ENCODE data around the gene RASA3. TPM values are rescaled to one million over a fixed set of nuclear protein-coding genes. Genes with fewer than 3 reads are reported as not detected.

Gene RASA3
- total RNA-seq, 2 experiments from 2014 or later: 3.6 to 17.9 TPM

GRCh38 chr13:114055766-114056165, 76.7 kb downstream of the RASA3 start:
- Histone ChIP-seq H3K4me3 (ENCODE audit: low read depth, low read length, poor library complexity, severe bottlenecking) (no peak overlapping the region), H3K4me2 (ENCODE audit: low read length) (no peak overlapping the region), H3K9me2 (ENCODE audit: insufficient read depth, low read length) (no peaks in the 10 kb centered on the region), H4K20me1 (ENCODE audit: insufficient read depth, low read length) (no peaks in the 10 kb centered on the region), H2AFZ (ENCODE audit: low read length) (no peak overlapping the region), H3K36me3 (ENCODE audit: insufficient read depth, low read length) (no peaks in the 10 kb centered on the region), H3K79me2 (ENCODE audit: insufficient read depth, low read depth, low read length) (no peaks in the 10 kb centered on the region), H3K4me1 (ENCODE audit: insufficient read depth, low read length, poor library complexity, severe bottlenecking) (peaks cover 9% of the 10 kb centered on the region), H3K27ac (ENCODE audit: low read depth, low read length, poor library complexity, severe bottlenecking) (no peak overlapping the region), H3K9me3 (ENCODE audit: low read length) (no peaks in the 10 kb centered on the region)
- intact Hi-C loops (cut with micrococcal nuclease; ENCODE audit: unreplicated experiment): no loop called here
- POLR2A ChIA-PET: no interaction called here
- CTCF ChIA-PET (ENCODE audit: unreplicated experiment): no interaction called here
- BruUV-seq (replicated peaks): no TSS peak
- TF ChIP-seq EZH2phosphoT487 (IDR thresholded peaks at IDR 0.05; ENCODE audit: borderline replicate concordance, low read depth, low read length) (no peak), CTCF (conservative IDR thresholded peaks at IDR 0.05; ENCODE audit: low read length) (no peak)
- DNase-seq (ENCODE audit: low spot score): no peak

- Histone ChIP-seq H4K20me1 (ENCODE audit: insufficient read depth, low read length) (no peaks in the 10 kb centered on the region), H3K4me1 (ENCODE audit: insufficient read depth, low read length, poor library complexity, severe bottlenecking) (peaks cover 9% of the 10 kb centered on the region), H3K9me3 (ENCODE audit: low read length) (no peaks in the 10 kb centered on the region), H3K27ac (ENCODE audit: low read depth, low read length, poor library complexity, severe bottlenecking) (no peak overlapping the region), H3K9me2 (ENCODE audit: insufficient read depth, low read length) (no peaks in the 10 kb centered on the region), H3K79me2 (ENCODE audit: insufficient read depth, low read depth, low read length) (no peaks in the 10 kb centered on the region), H3K4me3 (ENCODE audit: low read depth, low read length, poor library complexity, severe bottlenecking) (no peak overlapping the region), H2AFZ (ENCODE audit: low read length) (no peak overlapping the region), H3K4me2 (ENCODE audit: low read length) (no peak overlapping the region), H3K36me3 (ENCODE audit: insufficient read depth, low read length) (no peaks in the 10 kb centered on the region)
- ChIA-PET CTCF (ENCODE audit: unreplicated experiment) (no interaction called here), POLR2A (no interaction called here)
- intact Hi-C loops (cut with micrococcal nuclease; ENCODE audit: unreplicated experiment): no loop called here
- no peak for DNase-seq (ENCODE audit: low spot score)
- no peak for TF ChIP-seq CTCF (conservative IDR thresholded peaks at IDR 0.05; ENCODE audit: low read length)
- TF ChIP-seq EZH2phosphoT487 (IDR thresholded peaks at IDR 0.05; ENCODE audit: borderline replicate concordance, low read depth, low read length): no peak
- BruUV-seq (replicated peaks): no TSS peak
Measured at GRCh38 chr13:114054830-114055439, 77.5 kb downstream of the RASA3 start.

- H3K9me3 ChIP-seq (ENCODE audit: low read length): no peaks in the 10 kb centered on the region
- no peaks in the 10 kb centered on the region for H3K79me2 ChIP-seq (ENCODE audit: insufficient read depth, low read depth, low read length)
- no peaks in the 10 kb centered on the region for H3K36me3 ChIP-seq (ENCODE audit: insufficient read depth, low read length)
- ChIA-PET POLR2A (no interaction called here), CTCF (ENCODE audit: unreplicated experiment) (no interaction called here)
- no peak overlapping the region for H3K27ac ChIP-seq (ENCODE audit: low read depth, low read length, poor library complexity, severe bottlenecking)
- intact Hi-C loops (cut with micrococcal nuclease; ENCODE audit: unreplicated experiment): no loop called here
- H2AFZ ChIP-seq (ENCODE audit: low read length): no peak overlapping the region
- H4K20me1 ChIP-seq (ENCODE audit: insufficient read depth, low read length): no peaks in the 10 kb centered on the region
- no peaks in the 10 kb centered on the region for H3K9me2 ChIP-seq (ENCODE audit: insufficient read depth, low read length)
- no peak for DNase-seq (ENCODE audit: low spot score)
- no peak overlapping the region for H3K4me3 ChIP-seq (ENCODE audit: low read depth, low read length, poor library complexity, severe bottlenecking)
- no peak overlapping the region for H3K4me2 ChIP-seq (ENCODE audit: low read length)
- no TSS peak for BruUV-seq (replicated peaks)
- H3K4me1 ChIP-seq (ENCODE audit: insufficient read depth, low read length, poor library complexity, severe bottlenecking): peaks cover 13% of the 10 kb centered on the region
- no peak for TF ChIP-seq CTCF (conservative IDR thresholded peaks at IDR 0.05; ENCODE audit: low read length)
- TF ChIP-seq EZH2phosphoT487 (IDR thresholded peaks at IDR 0.05; ENCODE audit: borderline replicate concordance, low read depth, low read length): no peak
Measured at GRCh38 chr13:114054264-114054663, 78.2 kb downstream of the RASA3 start.
